GM19193 (cell line): Measurements from ENCODE around the gene NANOS3.

Source experiments
- POLR2A ChIP-seq: IDR thresholded peaks from 4 replicates; pipeline ENCODE4 v1.6.1; 2011; ENCODE audit not compliant: insufficient read depth, insufficient read length; ENCODE audit errors: extremely low read depth

NANOS3 gene

GRCh38 chr19:13849991-13850909 is 26.7 kb upstream of the NANOS3 start:
- TF ChIP-seq POLR2A, result no peak

- no peak for TF ChIP-seq POLR2A
Measured at GRCh38 chr19:13850910-13851733, 25.8 kb upstream of the NANOS3 start.

- TF ChIP-seq POLR2A, result no peak
Measured at GRCh38 chr19:13856497-13856896, 20.4 kb upstream of the NANOS3 start.

- TF ChIP-seq POLR2A, result no peak
Measured at GRCh38 chr19:13859361-13859880, 17.5 kb upstream of the NANOS3 start.

- TF ChIP-seq POLR2A, result no peak
Measured at GRCh38 chr19:13860679-13861391, 16.1 kb upstream of the NANOS3 start.

GRCh38 chr19:13861392-13861713 is 15.6 kb upstream of the NANOS3 start:
- TF ChIP-seq POLR2A, result no peak

GRCh38 chr19:13861714-13862531 is 15.0 kb upstream of the NANOS3 start:
- peak; percentile 84 for TF ChIP-seq POLR2A

GRCh38 chr19:13864046-13864666 is 12.8 kb upstream of the NANOS3 start:
- TF ChIP-seq POLR2A, result no peak

- no peak for TF ChIP-seq POLR2A
Measured at GRCh38 chr19:13864667-13865570, 12.0 kb upstream of the NANOS3 start.

- no peak for TF ChIP-seq POLR2A
Measured at GRCh38 chr19:13865571-13866462, 11.1 kb upstream of the NANOS3 start.

- no peak for TF ChIP-seq POLR2A
Measured at GRCh38 chr19:13866463-13867046, 10.4 kb upstream of the NANOS3 start.

GRCh38 chr19:13868663-13869062 is 8.3 kb upstream of the NANOS3 start:
- TF ChIP-seq POLR2A, result no peak

- no peak for TF ChIP-seq POLR2A
Measured at GRCh38 chr19:13869281-13869680, 7.7 kb upstream of the NANOS3 start.
